ENCODE measurements around the gene WWOX.

The WWOX gene

DNA sequence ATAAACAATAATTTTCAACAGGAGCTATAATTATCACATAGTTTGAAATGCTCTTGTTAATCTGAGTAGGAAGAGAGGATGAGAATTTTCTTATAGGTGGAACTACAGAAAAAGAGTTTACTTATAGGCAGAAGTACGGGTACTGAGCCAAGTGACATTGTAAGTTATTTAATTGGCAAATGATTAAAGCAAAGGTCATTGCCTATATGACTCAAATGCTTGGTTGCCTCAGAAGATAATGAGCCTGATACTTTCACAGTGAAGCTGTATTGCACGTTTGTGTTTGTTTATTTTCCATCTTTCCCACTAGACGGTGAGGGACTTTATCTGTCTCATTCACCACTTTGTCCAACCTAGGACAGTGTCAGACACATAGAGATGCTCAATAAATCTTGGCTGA is 751.8 kb downstream of the WWOX start:
- H3K4me3 Mint-ChIP-seq, result no peak overlapping the region
- no peaks in the 10 kb centered on the region for H3K9me3 Mint-ChIP-seq
- no peak overlapping the region for H3K27ac Mint-ChIP-seq
- H3K4me1 Mint-ChIP-seq (ENCODE audit: low read depth), result no peaks in the 10 kb centered on the region
- H3K27me3 Mint-ChIP-seq (ENCODE audit: low read depth), result no peaks in the 10 kb centered on the region
- H3K36me3 Mint-ChIP-seq (ENCODE audit: low read depth), result no peaks in the 10 kb centered on the region
- no peak for DNase-seq (ENCODE audit: low spot score)

DNA sequence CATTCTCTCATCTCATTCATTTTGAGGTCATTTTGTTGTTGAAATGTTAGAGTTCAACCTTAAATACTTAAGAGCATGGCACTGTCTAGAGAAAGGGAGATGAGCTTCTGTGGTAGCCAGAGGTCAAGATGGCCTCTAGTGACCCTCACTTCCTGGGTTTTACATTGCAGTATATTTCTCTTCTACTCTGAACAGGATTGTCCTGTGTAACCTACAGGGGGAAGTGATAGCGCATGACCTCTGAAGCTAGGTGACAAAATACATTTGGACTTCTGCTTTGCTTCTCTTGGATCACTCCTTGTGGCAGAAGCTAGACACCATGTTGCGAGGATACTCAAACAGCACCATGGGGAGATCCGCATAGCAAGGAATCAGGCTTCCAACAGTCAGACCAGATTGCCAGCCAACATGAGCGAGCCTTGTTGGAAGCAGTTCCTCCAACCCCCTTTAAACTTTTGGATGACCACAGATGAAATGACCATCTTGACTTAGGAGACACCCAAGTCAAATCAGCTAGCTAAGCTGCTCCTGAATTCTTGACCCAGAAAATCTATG is 752.7 kb downstream of the WWOX start:
- no peaks in the 10 kb centered on the region for H3K9me3 Mint-ChIP-seq
- H3K4me3 Mint-ChIP-seq, result no peak overlapping the region
- no peaks in the 10 kb centered on the region for H3K36me3 Mint-ChIP-seq (ENCODE audit: low read depth)
- no peaks in the 10 kb centered on the region for H3K27me3 Mint-ChIP-seq (ENCODE audit: low read depth)
- H3K27ac Mint-ChIP-seq, result no peak overlapping the region
- no peaks in the 10 kb centered on the region for H3K4me1 Mint-ChIP-seq (ENCODE audit: low read depth)
- no peak for DNase-seq (ENCODE audit: low spot score)

DNA sequence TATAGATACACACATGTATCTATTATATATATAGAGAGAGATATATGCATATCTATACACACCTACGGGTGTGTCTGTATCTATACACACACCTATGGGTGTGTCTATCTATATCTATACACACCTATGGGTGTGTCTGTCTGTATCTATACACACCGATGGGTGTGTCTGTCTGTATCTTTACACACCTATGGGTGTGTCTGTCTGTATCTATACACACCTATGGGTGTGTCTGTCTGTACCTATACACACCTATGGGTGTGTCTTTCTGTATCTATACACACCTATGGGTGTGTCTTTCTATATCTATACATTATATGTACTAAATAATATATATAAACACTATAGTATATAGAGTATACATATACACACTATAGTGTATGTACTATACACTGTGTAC is 762.6 kb downstream of the WWOX start:
- no peaks in the 10 kb centered on the region for H3K4me1 Mint-ChIP-seq (ENCODE audit: low read depth)
- H3K36me3 Mint-ChIP-seq (ENCODE audit: low read depth), result no peaks in the 10 kb centered on the region
- no peak for DNase-seq (ENCODE audit: low spot score)
- H3K9me3 Mint-ChIP-seq, result no peaks in the 10 kb centered on the region
- H3K27me3 Mint-ChIP-seq (ENCODE audit: low read depth), result no peaks in the 10 kb centered on the region
- H3K27ac Mint-ChIP-seq, result no peak overlapping the region
- H3K4me3 Mint-ChIP-seq, result no peak overlapping the region

DNA sequence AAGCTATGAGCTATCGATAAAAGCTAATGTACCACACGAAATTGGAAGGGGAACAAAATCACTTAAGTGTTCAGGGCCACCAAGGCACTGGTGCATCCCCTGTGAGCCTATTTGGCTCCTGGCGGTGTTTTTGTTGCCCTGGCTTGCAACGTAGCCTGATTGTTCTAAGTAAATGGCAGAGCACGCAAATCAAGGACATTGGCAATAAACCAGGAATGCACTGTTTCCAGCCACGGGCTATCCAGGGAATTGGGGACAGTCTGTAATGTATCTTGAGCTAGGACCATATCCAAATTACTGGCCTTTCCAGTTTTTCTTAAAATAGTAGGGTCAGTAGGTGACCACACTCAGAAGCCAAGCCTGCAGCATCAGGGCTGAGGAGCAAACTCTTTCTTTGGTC is 767.1 kb downstream of the WWOX start:
- no peak overlapping the region for H3K4me3 Mint-ChIP-seq
- no peaks in the 10 kb centered on the region for H3K36me3 Mint-ChIP-seq (ENCODE audit: low read depth)
- H3K27me3 Mint-ChIP-seq (ENCODE audit: low read depth), result no peaks in the 10 kb centered on the region
- no peaks in the 10 kb centered on the region for H3K9me3 Mint-ChIP-seq
- no peaks in the 10 kb centered on the region for H3K4me1 Mint-ChIP-seq (ENCODE audit: low read depth)
- DNase-seq (ENCODE audit: low spot score), result no peak
- no peak overlapping the region for H3K27ac Mint-ChIP-seq

DNA sequence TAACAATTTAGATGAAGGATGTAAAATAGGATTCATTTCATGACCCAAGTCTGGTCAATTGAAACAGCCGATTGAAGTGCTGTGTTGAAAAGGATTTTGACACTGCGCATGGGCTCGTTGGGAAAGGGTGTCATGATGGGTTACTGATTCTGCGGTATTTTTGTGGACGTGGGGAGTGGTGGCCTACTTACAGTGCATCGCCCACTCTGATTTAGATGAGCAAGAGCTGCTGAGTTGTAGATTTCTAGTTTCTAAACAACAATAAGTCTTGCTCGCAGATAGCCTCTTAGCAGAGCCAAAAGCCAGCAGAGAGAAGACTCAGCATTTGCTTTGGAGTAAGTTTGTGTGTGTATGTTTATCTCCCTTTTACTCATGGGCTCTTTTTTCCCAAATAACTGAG is 770.0 kb downstream of the WWOX start:
- Mint-ChIP-seq H3K27me3 (ENCODE audit: low read depth) (no peaks in the 10 kb centered on the region), H3K4me1 (ENCODE audit: low read depth) (no peaks in the 10 kb centered on the region), H3K4me3 (no peak overlapping the region), H3K27ac (no peak overlapping the region), H3K9me3 (no peaks in the 10 kb centered on the region), H3K36me3 (ENCODE audit: low read depth) (no peaks in the 10 kb centered on the region)
- no peak for DNase-seq (ENCODE audit: low spot score)

DNA sequence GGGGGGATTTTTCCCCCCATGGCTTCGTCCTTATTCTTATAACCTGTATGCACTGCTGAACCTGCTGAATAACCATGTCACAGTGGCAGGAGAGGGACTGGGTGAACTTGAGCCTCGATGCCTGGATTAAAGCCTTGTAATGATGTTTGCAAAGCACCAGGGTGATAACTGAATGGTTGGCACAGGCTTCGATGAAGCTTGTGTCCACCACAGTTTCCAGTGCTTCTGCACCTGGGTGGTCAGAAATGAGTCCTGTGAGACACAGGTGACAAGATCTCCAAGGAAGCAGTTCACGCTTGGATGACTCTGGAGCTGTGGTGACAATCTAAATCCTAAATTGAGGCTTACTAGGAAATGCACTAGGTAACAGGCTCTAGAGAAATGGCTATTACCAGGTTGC is 771.8 kb downstream of the WWOX start:
- H3K4me3 Mint-ChIP-seq, result no peak overlapping the region
- DNase-seq (ENCODE audit: low spot score), result no peak
- H3K27me3 Mint-ChIP-seq (ENCODE audit: low read depth), result no peaks in the 10 kb centered on the region
- no peaks in the 10 kb centered on the region for H3K4me1 Mint-ChIP-seq (ENCODE audit: low read depth)
- H3K9me3 Mint-ChIP-seq, result no peaks in the 10 kb centered on the region
- no peaks in the 10 kb centered on the region for H3K36me3 Mint-ChIP-seq (ENCODE audit: low read depth)
- H3K27ac Mint-ChIP-seq, result no peak overlapping the region

DNA sequence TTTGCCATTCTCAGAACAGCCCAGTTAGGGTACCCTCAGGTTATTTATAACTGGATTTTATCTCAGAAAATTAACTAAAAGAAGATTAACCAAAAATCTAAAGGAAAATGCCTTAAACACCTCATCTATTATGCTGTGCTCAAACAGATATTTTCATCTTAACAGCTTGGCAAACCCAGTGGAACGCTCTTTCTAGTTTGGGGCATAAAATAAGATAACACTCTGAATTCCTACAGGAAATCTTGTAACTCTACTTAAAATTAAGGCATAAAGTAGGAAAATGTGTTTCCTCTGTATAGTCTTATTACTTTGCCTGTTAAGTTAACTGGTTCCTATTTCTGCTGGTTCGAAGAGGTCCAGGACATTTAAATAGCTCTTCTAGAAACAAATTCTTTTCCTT is 777.2 kb downstream of the WWOX start:
- Mint-ChIP-seq H3K36me3 (ENCODE audit: low read depth) (no peaks in the 10 kb centered on the region), H3K9me3 (no peaks in the 10 kb centered on the region), H3K27ac (no peak overlapping the region), H3K4me1 (ENCODE audit: low read depth) (no peaks in the 10 kb centered on the region), H3K4me3 (no peak overlapping the region), H3K27me3 (ENCODE audit: low read depth) (no peaks in the 10 kb centered on the region)
- no peak for DNase-seq (ENCODE audit: low spot score)

DNA sequence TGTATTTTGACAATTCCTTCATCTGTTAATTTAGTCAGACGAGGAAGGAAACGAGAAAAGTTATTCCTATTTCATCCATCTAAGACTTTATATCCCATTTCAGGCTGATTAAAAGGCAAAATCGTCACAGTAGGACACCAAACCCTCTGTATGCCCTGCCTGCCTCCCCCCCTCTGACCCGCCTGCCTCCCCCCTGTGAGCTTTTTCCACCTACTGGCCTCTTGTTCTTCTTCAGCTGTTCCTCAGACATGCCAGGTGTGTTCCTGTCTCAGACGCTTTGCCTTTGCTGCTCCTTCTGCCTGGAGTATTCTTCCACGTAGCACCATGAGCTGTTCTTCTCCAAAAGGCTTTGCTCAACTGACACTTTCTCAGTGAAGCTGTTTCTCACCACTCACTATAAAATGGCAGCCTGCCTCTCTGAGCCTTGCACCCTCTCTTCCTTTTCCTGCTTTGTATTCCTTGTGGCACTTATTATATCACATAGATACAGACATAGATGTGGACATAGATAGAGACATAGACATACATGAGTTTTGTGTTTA is 777.7 kb downstream of the WWOX start:
- Mint-ChIP-seq H3K27ac (no peak overlapping the region), H3K4me1 (ENCODE audit: low read depth) (no peaks in the 10 kb centered on the region), H3K36me3 (ENCODE audit: low read depth) (no peaks in the 10 kb centered on the region), H3K27me3 (ENCODE audit: low read depth) (no peaks in the 10 kb centered on the region), H3K9me3 (no peaks in the 10 kb centered on the region), H3K4me3 (no peak overlapping the region)
- DNase-seq (ENCODE audit: low spot score), result no peak

DNA sequence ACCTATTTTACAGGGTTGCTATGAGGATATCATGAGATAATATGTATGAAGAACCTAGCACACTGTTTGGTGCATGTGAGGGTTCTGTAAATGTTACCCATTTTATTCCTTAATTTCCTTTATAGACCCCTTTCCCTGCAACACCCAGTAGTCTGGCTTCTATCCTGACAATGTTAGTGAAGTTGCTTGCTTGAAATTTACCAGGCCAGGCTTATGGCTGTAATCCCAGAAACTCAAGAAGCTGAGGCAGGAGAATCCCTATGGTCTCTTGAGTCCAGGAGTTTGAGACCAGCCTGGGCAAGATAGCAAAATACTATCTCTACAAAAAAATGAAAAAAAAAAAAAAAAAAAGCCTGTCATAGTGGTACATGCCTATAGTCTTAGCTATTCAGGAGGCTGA is 779.1 kb downstream of the WWOX start:
- no peaks in the 10 kb centered on the region for H3K9me3 Mint-ChIP-seq
- no peaks in the 10 kb centered on the region for H3K4me1 Mint-ChIP-seq (ENCODE audit: low read depth)
- H3K36me3 Mint-ChIP-seq (ENCODE audit: low read depth), result no peaks in the 10 kb centered on the region
- no peak overlapping the region for H3K4me3 Mint-ChIP-seq
- H3K27me3 Mint-ChIP-seq (ENCODE audit: low read depth), result no peaks in the 10 kb centered on the region
- no peak overlapping the region for H3K27ac Mint-ChIP-seq
- DNase-seq (ENCODE audit: low spot score), result no peak

DNA sequence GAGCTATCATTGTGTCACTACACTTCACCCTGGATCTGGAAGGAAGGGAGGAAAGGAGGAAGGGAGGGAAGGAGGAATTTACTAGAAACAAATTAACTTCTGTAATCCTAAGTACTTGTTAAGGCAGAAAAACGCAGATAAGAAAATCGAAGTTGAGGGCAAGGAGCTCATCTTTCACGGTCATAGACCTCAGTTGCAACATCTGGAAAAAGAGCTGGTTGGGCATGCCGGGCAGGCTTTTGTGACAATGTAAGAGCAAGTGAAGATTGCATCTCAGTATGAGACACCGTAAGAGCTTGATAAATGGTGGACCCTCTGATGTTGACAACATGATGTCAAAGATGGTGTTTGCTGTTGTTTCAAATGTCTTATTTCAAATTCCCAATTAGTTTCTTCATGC is 779.6 kb downstream of the WWOX start:
- Mint-ChIP-seq H3K27ac (no peak overlapping the region), H3K36me3 (ENCODE audit: low read depth) (no peaks in the 10 kb centered on the region), H3K27me3 (ENCODE audit: low read depth) (no peaks in the 10 kb centered on the region), H3K4me1 (ENCODE audit: low read depth) (no peaks in the 10 kb centered on the region), H3K9me3 (no peaks in the 10 kb centered on the region), H3K4me3 (no peak overlapping the region)
- DNase-seq (ENCODE audit: low spot score), result no peak

DNA sequence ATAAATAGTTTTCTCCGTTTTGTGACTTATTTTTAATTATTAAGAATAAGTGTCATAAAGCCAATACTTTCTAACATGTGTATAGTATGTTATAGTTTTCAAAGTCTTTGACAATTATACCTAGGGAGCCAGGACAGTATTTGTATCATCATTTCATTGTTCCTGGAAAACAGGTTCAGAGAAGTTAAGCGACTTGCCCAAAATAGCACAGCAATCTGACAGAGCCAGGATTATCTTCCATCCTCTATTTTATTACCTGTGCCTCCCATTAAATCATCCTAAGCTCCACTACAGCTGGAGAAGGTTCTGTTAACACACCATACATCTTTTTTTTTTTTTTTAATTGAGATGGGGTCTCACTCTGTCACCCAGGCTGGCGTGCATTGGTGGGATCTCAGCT is 782.7 kb downstream of the WWOX start:
- Mint-ChIP-seq H3K36me3 (ENCODE audit: low read depth) (no peaks in the 10 kb centered on the region), H3K27ac (no peak overlapping the region), H3K4me1 (ENCODE audit: low read depth) (no peaks in the 10 kb centered on the region), H3K27me3 (ENCODE audit: low read depth) (peaks cover 3% of the 10 kb centered on the region), H3K4me3 (no peak overlapping the region), H3K9me3 (no peaks in the 10 kb centered on the region)
- no peak for DNase-seq (ENCODE audit: low spot score)

DNA sequence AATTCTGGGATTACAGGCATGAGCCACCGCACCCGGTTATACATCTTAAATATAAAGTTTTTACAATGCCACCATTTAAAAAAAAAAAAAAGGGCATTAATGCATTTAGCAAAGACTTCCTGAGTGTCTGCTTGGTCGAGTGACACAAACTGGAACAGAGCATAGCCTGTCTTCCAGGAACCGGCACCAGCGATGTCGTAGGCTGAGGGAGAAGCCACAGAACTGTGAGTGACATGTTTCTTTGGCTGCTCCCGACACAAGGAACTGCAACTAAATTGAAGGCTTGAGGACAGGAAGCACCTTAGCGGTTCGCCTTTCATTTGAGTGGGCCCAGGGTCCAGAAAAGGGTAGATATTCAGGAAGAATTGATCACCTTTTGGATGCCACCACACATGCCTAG is 783.3 kb downstream of the WWOX start:
- peaks cover 3% of the 10 kb centered on the region for H3K27me3 Mint-ChIP-seq (ENCODE audit: low read depth)
- no peak overlapping the region for H3K4me3 Mint-ChIP-seq
- H3K27ac Mint-ChIP-seq, result no peak overlapping the region
- H3K9me3 Mint-ChIP-seq, result no peaks in the 10 kb centered on the region
- no peaks in the 10 kb centered on the region for H3K4me1 Mint-ChIP-seq (ENCODE audit: low read depth)
- H3K36me3 Mint-ChIP-seq (ENCODE audit: low read depth), result no peaks in the 10 kb centered on the region
- no peak for DNase-seq (ENCODE audit: low spot score)

DNA sequence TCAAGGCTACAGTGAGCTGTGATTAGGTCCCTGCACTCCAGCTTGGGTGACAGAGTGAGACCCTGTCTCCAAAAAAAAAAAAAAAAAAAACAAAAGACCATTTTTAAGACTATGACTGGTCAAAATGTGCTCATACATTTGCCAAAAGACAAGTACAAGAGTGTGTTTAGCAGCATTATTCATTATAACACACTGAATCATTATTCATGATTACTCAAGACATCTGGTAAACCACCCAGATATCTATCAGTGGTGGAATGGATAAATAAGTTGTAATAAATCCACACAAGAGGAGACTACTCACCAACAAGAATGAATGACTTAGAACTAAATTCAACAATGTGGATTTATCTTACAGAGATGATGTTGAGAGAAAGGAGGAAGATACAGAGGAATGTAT is 784.8 kb downstream of the WWOX start:
- Mint-ChIP-seq H3K27ac (no peak overlapping the region), H3K36me3 (ENCODE audit: low read depth) (no peaks in the 10 kb centered on the region), H3K4me1 (ENCODE audit: low read depth) (no peaks in the 10 kb centered on the region), H3K27me3 (ENCODE audit: low read depth) (peaks cover 3% of the 10 kb centered on the region), H3K4me3 (no peak overlapping the region), H3K9me3 (no peaks in the 10 kb centered on the region)
- DNase-seq (ENCODE audit: low spot score), result no peak

DNA sequence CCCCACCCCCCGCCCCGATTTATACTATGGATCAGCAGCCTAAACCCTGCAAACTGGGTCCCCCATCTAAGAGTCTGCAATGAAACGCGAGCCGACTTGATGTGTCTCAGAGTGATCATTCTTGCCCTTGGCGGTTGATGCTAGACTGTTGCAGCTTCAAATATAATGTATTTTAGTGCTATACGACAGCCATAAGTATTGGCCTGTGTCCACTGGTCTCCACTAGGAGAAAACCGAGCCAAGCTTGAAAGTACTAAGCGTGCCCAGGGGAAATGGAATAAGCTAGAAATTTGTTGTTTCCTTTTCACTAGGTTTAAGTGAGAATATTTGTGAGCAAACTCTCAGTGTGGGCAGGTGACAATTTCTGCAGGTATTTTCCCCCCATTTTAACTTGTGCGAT is 789.9 kb downstream of the WWOX start:
- peaks cover 3% of the 10 kb centered on the region for H3K9me3 Mint-ChIP-seq
- no peak overlapping the region for H3K27ac Mint-ChIP-seq
- no peaks in the 10 kb centered on the region for H3K36me3 Mint-ChIP-seq (ENCODE audit: low read depth)
- H3K4me1 Mint-ChIP-seq (ENCODE audit: low read depth), result peaks cover 10% of the 10 kb centered on the region
- no peak overlapping the region for H3K4me3 Mint-ChIP-seq
- peaks cover 3% of the 10 kb centered on the region for H3K27me3 Mint-ChIP-seq (ENCODE audit: low read depth)
- no peak for DNase-seq (ENCODE audit: low spot score)

DNA sequence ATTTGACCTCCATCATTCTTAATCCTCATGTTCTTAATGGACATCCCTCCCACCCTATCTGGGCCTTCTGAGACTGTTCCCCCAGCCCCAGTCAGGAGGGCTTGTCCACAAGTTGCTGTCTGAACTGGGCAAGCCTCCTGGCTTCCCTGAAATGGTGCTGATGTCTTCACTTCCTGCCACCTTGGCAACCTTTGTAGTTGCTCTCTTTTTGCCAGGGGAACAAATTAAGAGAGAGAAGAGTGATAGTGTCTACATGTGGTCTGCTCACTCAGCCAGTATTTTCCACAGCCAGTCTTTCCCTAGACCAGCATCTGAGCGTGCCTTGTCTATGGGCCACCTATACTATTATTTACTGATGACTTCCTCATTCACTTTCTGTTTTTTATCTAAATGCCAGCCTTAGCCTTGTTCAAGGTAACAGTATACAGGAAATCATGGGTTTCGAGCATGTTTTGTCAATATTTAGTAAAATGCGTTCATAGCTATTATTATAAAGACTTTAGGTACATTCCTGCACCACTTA is 791.0 kb downstream of the WWOX start:
- Mint-ChIP-seq H3K4me1 (ENCODE audit: low read depth) (peaks cover 10% of the 10 kb centered on the region), H3K27me3 (ENCODE audit: low read depth) (peaks cover 3% of the 10 kb centered on the region), H3K4me3 (no peak overlapping the region), H3K9me3 (peaks cover 5% of the 10 kb centered on the region), H3K36me3 (ENCODE audit: low read depth) (no peaks in the 10 kb centered on the region), H3K27ac (no peak overlapping the region)
- DNase-seq (ENCODE audit: low spot score), result no peak
